ENCODE results near the gene DUSP16.

The DUSP16 gene

DNA sequence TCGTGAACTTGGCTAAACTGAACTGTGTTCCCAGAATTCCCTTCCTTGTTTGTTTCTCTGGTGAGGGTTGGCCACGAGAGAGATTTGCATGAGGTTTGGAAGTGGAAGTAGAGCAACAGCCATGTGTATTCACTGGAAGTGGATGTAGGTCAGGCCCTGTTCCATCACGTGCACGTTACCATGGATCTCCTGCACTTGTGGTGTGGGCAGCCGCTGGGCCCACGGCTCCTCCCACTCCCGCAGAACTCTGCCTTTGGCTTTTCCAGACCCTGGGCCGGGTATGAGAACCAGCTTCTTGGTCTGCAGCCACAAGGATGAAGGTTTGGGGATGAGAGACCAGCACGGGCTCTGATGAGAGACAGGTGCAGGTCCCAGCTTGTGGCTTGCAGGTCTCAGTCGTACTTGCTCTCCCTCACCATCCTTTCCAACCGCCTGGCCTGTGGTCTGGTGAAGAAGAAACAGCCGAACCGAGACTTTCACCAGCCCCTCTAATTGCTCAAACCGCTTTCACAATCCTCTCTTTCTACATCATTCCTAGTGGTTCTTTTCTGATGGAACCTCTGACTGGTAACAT is 94.9 kb downstream of the DUSP16 start:
- DNase-seq (ENCODE audit: low spot score), result no peak

DNA sequence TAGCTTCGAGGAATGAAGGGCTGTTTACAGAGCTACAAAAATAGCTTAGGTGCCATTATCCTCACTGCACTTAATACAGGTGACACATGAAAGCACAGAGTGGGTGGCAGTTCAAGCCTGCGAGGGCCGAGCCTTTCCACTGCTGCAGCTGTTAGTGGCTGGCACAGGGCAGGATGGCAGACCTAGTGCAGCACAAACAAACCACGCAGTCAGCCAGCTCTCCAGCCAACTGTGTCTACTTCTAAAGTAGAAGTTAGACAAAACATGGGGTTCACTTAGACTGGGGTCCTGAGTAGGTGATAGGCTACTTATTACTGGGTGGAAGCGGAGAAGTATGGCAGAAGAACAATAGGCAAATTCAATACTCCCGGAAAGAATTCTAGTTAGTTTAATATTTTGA is 95.4 kb downstream of the DUSP16 start:
- no peak for DNase-seq (ENCODE audit: low spot score)

DNA sequence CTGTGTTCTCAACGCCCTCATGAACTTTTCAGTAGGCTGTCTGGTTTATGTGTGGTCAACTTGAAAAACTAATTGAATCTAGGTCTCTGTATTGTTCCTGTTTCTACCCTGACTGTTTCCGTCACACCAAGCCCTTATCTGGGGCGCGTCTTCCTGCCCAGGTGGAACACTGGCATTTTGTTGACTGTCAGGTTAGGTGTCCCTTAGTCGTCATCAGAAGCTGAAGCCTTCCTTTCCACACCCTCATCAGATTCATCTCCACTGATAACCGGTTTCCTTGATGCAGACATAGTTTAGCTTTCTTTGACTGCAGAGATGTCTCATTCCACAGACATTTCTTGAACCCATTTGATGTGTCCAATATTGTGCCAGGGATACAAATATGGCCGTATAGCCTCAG is 96.5 kb downstream of the DUSP16 start:
- no peak for DNase-seq (ENCODE audit: low spot score)

DNA sequence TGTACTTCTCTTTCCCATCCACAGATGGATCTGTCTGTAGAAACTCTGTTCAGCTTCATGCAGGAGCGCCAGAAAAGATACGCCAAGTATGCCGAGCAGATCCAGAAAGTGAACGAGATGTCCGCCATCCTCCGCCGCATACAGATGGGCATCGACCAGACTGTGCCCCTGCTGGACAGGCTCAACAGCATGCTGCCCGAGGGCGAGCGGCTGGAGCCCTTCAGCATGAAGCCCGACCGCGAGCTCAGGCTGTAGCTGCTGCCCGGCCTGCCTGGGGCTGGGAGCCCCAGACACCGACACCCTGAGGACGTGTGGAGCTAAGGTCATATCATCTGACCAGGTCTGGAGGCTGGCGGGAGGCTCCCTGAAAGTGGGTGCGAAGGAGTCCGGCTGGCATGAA is 97.1 kb downstream of the DUSP16 start:
- DNase-seq (ENCODE audit: low spot score), result no peak

DNA sequence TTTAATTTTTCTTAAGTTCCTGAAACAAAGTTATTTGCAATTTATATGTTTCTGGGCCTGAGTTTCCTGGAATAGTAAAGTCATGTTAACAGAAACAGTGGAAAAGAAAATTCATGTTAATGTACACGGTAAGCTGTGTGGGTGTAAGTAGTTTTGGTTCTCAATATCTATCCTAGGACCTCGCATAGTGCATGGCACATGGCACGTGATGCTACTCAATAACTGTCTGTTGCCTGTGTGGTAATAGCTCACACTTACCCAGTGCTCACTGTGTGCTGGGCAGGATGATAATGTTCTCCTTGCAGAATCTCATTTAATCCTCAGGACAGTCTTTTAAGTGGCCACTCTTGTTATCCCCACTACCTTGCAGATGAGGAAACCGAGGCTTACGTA is 100.7 kb downstream of the DUSP16 start:
- no peak for DNase-seq (ENCODE audit: low spot score)

DNA sequence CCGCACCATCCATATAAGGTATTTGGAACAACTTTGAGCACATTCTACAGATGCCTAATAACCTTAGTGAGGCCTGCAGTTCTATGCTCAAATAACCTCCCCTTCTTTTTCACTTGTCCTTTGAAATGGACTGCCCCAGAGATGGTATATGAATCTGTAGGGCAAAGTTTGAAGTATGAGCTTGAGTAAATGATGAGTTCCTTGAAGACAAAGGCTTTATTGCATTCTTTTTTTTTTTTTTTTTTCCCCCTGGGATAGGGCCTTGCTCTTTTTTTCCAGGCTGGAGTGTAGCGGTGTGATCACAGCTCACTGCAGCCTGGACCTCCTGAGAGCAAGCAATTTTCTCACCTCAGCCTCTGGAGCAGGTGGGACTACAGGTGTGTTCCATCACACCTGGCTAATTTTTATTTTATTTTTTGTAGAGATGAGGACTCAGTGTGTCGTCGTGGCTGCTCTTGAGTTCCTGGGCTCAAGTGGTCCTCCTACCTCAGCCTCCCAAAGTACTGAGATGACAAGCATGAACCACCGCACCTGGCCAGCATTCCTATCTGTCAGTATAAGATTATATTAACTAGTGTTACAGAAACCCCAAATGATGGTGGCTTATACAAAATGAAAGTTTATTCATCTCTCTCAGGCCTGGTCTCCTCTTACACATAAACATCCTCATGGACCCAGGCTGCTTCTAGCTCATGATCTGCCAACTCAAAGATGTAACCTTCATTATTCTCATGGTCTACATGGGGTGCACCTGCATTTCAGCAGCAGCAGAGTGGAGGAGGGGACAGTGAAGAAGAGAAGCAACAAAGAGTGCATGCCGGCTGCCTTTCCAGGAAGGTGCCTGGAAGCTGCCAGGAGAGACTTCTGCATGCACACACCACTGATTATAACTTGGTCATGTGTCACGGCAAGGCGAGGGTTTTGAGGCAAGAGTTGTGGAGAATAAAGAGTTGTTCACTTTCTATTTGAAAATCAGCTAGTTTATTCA is 101.4 kb downstream of the DUSP16 start:
- no peak for DNase-seq (ENCODE audit: low spot score)

DNA sequence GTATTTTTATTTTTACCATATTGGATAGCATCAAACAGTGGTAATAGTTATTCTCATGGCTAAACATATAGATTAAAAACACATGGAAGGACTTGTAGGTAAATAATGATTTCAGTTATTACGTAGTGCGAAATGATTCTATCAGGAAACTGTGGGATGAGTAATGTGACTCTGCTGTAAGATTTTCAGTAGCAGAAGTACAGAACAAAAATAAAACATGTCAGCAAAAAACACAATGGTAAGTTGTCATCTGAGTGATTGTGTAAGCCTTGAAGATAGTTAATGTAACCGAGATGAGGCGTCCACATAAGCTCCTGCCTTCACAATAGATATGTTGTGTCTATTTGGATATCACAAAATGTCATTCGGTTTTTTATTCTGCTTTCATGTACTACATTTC is 106.0 kb downstream of the DUSP16 start:
- no peak for DNase-seq (ENCODE audit: low spot score)

DNA sequence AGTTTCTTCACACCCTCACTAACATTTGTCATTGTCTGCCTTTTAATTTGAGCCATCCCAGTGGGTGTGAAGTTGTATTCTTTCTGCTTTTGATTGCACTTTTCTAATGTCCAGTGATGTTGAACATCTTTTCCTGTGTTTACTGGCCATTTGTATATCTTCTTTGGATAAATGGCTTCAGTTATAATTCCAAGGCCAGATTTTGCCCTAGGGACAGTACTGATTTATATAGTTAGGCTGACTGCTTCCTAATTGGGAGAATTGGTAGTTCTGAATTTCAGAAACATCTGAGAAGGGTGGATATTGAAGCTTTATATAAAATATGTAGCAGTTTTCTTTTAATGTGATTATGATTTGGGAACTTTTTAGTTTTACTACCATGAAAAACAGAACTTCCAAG is 108.3 kb downstream of the DUSP16 start:
- no peak for DNase-seq (ENCODE audit: low spot score)

DNA sequence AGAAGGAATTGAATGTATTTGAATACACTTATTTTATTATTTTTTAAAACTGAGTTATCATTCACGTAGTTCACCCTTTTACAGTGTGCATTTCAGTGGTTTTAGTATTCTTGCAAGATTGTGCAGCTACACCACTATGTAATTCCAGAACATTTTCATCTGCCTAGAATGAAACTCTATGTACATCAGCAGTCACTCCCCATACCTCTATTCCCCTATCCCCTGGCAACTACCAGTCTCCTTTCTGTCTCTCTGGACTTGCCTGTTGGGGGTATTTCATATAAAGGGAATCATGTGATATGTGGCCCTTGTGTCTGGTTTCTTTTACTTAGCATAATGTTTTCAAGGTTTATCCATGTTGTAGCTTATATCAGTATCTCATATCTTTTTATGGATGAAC is 109.0 kb downstream of the DUSP16 start:
- DNase-seq (ENCODE audit: low spot score), result no peak

DNA sequence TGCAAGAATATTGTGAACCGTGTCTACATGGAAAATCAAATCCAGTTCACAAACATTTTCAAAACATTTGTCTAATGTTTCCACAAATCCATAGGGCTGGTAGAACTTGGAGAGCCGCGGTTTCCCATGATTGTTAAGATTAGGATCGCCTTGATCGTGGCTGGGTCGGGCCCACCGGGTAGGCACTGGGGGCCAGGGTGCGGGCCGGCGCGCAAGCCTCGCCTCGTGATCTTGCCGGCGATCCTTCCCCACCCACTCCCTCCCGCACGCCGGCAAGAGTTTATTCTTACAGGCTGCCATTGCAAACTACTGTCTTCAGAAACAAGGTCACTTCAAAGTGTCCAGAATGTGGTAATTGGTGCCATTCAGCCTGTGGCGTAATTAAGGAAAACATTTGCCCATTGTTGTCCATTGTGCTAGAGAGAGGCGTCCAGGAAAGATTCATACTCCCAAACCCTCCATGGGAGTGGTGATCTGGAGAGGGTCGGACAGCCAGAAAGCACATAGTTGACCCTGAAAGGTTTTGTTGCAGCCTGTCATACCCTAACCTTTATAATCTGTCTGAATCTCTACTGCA is 110.2 kb downstream of the DUSP16 start:
- no peak for DNase-seq (ENCODE audit: low spot score)

DNA sequence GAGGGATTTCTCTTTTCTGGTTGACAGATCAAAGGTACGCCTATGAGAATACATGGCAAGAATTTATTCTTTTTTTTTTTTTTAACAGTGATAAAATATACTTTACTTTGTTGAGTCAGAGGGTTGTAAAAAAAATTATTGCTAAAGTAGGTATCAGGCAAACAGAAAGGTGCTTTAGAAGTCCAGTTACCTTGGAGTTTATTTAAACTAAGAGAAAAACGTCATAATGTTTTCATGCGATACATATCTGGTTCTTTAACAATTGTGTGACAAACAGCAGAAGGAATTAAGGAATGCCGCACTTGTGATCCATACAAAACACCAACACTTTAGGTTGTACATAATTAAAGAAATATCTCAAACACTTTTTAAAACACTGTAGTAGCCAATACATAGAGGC is 111.6 kb downstream of the DUSP16 start:
- DNase-seq (ENCODE audit: low spot score), result no peak

DNA sequence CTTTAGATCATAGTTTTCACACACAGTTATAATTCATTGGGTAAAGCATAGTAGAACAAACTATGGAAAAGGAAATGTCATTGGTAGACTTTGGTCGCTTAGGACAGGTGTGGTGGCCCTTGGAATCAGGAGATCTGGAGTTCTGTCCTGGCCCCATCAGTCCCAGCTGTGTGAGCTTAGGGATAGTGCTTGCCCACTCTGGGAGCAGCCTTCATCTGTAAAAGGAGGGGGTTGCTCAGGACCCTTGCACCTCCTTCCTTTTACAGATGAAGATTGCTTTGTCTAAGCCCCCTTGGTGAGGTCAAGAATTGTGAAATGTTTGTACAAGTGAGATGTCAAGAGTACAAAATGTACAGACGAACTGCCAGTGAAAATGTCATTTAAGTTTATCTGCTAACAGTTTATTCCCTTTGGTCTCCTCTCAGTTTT is 112.6 kb downstream of the DUSP16 start:
- no peak for DNase-seq (ENCODE audit: low spot score)

DNA sequence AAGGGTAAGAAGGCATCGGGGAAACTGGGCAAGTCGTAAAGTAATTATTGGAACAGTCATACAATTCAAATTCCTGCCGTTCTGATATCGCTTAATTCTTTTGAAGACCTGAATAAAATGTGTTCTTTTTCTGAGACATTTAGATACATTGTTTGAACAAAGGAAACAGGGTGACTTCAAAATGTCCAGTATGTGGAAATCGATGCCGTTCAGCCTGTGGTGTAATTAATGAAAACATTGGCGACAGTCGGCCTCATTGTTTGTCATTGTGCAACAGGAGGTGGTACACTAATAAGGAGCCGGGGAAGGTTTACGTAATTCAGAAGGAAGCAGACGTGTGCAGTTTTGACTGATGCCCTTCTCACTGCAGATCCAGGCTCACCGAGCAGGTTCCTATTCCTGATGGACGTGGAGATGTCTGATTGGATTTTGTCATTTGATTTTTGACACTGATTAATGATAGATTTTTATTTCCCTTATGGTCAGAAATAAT is 113.1 kb downstream of the DUSP16 start:
- peak; percentile 63 for DNase-seq (ENCODE audit: low spot score)

DNA sequence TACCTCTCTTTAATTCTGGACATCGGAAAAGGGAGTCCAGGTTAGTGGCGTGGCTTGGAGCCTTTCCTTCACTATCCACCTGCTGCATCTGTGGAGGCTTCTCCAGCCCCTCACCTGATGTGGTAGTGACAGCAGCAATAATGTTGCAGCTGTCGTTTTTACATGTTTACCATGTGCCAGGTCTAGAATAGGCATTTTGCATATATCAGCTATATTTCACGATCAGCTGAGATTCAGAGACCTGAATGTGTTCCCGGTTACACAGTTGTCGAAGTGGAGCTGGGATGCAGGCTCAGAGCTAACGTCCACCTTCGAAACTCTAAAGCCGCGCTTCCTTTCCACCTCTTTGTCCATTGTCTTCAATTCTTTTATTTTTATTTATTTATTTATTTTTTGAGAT is 114.8 kb downstream of the DUSP16 start:
- no peak for DNase-seq (ENCODE audit: low spot score)

DNA sequence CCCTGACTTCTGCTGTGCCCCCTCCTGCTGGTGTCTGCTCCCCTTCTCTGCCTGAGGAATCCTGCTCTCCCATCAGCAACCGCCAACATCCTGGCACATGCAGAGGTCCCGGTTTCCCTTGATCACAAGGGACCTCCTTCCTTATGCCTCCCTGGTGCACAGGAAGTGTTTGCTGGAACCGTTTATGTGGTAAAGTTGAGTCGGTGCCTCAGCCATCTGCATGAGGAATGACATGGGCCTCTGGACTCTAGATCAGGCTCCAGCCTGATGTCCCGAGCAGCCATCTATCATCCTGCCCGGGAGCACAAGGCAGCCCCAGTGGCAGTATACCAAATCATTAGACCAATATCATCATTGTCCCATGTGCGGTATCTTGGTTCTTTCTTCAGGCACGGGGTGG is 115.4 kb downstream of the DUSP16 start:
- DNase-seq (ENCODE audit: low spot score), result no peak

DNA sequence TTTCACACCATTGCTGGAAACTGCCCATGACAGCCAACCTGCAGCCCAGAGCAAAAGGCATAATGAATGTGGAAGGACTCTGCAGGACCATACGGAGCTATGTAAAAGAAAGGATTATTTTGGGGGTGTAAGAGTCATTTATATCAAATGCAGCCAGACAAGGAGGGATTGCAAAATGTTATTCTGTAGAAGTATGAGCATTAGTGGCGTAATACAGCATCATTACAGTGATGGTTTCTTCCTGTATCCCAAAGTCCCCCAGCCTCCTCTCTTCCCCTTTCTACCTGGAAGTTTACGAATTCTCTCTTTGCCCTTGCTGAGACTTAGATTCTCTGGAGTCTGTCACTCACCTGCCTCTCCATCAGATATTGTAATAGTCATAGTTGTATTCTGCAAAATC is 115.9 kb downstream of the DUSP16 start:
- no peak for DNase-seq (ENCODE audit: low spot score)

DNA sequence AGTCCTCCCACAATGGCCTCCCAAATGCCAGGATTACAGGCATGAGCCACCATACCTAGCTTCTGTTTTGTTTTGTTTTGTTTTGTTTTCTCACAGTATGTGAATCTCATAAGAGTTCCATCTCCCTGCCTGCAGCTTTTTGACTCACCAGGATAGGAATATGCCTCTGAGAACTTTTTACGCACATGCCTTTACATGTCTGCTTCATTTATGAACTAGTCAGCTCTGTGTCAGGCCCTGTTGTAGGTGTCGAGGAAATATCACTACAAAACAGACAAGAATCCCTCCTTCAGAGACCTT is 116.8 kb downstream of the DUSP16 start:
- no peak for DNase-seq (ENCODE audit: low spot score)

DNA sequence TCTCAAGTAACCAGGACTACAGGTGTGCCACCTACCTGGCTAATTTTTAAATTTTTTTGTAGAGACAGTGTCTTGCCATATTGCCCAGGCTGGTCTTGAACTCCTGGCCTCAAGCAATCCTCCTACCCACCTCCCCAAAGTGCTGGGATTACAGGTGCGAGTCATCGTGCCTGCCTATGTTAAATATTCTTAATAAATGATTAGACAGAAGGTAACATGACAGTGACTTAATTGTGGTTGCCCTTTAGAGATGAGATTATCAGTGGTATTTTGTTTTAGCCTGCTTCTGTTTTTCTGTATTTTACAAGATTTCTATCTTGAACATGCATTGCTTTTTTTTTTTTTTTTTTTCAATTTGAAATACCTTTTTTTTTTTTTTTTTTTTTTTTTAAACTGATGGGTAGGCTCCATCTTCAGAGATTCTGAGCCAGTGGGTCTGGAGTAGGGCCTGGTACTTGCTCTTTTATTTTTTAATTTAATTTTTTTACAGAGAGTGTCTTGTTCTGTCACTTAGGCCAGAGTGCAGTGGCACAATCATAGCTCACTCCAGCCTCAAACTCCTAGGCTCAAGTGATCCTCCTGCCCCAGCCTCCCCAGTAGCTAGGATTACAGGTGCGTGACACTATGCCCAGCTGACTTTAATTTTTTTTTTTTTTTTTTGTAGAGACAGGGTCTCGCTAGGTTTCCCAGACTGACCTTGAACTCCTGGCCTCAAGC is 117.3 kb downstream of the DUSP16 start:
- DNase-seq (ENCODE audit: low spot score), result no peak

DNA sequence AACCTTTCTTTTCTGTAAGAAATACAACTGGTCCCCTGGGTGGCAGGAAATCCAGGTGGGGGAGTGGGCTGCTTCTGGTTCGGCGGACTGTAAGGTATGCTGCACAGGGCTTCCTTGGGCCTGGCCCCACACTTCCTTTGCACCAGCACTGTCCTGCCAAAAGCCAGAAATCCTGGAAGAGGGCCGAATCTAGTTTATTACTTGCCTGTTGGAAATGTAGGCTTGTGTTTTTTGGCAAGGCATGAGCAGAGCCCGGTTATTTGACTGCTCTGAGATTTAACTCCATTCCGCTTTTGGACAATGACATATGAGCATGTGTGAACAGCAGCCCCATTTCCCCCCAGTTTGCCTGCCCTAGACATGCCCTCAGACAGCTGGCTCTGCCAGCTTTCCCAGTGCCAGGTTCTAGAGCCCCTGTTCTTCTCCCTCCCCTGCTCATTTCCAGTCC is 119.2 kb downstream of the DUSP16 start:
- no peak for DNase-seq (ENCODE audit: low spot score)

DNA sequence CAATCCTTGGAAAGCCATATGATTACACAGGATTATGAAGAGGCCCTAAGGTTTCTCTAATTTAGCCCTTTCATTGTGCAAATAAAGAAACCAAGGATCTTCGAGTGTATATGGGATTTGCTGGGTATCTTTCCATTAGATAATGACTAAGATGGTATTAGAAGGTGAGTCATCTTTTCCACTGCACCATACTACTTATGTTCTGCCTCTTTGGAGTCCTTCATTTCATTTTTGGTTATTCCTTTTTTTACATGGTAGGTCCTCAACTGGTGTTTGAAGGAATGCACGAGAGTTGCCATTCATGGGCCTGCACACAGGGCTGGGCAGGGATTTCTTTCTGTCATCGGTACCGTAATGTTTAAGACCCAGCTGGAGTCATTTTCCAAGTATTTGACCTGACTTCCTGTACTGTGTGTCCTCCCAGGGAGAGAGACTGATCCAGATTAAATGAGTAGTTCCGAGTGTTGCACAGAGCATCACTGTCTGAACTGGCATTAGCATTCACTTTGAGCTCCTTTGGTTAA is 120.1 kb downstream of the DUSP16 start:
- DNase-seq (ENCODE audit: low spot score), result no peak

DNA sequence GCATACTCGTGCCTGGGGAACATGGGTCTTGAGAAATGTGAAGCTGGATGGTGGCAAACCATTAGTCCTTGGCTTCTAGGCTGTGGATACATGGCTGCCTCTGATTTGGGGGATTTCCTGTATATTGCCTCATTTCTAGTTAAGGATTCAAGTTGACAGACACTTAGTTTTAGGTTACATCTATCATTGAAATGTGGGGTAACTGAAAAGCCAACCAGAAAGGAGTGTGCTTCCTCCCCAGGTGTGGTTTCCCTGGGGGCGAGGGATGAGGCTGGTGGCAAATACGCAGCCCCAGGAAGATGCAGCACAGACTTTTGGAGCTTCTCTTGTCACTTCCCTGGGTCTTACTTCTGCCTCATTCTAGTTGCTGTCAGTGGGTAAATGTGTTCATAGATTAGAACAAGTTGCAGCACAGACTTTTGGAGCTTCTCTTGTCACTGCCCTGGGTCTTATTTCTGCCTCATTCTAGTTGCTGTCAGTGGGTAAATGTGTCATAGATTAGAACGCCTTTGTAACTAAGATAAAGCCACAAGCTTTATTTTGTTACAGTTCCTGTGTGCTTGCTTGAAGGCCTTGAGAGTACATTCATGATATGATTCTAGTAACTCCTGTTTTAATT is 120.7 kb downstream of the DUSP16 start:
- no peak for DNase-seq (ENCODE audit: low spot score)

DNA sequence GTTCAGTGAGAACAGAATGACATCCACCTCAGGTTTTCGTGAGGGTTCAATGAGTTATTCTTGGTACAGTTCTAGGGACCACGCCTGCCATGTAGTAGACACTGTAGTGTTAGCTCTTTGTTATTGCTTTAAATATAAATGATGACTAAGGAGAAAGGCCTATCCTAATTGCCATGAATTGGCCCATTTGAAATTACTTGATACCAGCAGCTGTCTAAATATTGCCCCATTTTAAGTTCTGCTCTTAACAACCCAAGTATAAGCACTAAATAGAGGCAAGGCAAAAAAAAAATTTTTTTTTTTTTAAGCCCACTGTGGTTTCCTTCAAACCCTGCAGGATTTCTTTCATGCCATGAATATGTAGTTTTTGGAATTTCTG is 121.2 kb downstream of the DUSP16 start:
- no peak for DNase-seq (ENCODE audit: low spot score)
